GM12873 (cell line): ENCODE measurements around the gene MSANTD7.

ENCODE experiments used
- TF ChIP-seq, protein P1 (sequence below): IDR thresholded peaks from 2 replicates; pipeline ENCODE4 v1.5.1; 2012; ENCODE audit warnings: low read depth, mild to moderate bottlenecking, moderate library complexity, low read length, control low read depth; ENCODE audit not compliant: insufficient read depth; ENCODE audit errors: missing control alignments

MSANTD7 gene

DNA sequence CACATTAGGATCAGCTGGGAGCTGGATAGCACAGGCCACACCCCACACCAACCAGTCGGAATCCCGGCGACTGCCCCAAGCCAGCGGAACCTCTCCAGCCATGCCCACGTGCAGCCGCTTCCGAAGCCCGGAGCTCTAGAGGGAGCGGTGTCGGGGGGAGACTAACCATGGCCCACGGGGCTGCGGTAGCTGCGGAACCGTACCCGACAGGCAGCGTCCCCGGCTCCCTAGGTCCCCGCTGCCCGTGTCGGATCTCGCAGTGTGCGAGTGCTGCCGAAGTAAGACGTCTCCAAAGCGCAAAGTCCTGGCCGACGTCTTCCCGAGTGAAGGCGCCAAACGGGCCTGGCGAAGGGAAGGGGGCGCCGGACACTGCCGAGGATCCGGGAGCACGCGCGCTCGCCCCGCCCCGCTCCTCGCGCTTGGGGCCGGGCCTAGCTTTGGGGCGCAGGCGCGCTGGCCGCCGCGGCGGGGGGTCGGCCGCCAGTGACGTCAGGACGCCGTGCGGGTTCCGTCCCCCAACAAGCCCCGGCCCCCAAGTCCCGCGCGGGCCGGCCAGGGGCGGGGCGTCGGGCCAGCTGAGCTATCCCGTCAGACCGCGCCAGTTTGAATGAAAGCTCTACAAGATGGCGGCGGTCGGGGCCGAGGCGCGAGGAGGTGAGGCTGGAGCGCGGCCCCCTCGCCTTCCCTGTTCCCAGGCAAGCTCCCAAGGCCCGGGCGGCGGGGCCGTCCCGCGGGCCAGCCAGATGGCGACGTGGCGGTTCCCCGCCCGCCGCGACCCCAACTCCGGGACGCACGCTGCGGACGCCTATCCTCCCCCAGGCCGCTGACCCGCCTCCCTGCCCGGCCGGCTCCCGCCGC is 40.4 kb downstream of the MSANTD7 start, which contains the start of gene SUV39H2:
SUV39H2 (plus strand) TSS at position 601 of the 858 bp plus-strand sequence; CDS start at position 624, 23 bp downstream.
- TF ChIP-seq, protein P1, sequence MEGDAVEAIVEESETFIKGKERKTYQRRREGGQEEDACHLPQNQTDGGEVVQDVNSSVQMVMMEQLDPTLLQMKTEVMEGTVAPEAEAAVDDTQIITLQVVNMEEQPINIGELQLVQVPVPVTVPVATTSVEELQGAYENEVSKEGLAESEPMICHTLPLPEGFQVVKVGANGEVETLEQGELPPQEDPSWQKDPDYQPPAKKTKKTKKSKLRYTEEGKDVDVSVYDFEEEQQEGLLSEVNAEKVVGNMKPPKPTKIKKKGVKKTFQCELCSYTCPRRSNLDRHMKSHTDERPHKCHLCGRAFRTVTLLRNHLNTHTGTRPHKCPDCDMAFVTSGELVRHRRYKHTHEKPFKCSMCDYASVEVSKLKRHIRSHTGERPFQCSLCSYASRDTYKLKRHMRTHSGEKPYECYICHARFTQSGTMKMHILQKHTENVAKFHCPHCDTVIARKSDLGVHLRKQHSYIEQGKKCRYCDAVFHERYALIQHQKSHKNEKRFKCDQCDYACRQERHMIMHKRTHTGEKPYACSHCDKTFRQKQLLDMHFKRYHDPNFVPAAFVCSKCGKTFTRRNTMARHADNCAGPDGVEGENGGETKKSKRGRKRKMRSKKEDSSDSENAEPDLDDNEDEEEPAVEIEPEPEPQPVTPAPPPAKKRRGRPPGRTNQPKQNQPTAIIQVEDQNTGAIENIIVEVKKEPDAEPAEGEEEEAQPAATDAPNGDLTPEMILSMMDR: no peak

DNA sequence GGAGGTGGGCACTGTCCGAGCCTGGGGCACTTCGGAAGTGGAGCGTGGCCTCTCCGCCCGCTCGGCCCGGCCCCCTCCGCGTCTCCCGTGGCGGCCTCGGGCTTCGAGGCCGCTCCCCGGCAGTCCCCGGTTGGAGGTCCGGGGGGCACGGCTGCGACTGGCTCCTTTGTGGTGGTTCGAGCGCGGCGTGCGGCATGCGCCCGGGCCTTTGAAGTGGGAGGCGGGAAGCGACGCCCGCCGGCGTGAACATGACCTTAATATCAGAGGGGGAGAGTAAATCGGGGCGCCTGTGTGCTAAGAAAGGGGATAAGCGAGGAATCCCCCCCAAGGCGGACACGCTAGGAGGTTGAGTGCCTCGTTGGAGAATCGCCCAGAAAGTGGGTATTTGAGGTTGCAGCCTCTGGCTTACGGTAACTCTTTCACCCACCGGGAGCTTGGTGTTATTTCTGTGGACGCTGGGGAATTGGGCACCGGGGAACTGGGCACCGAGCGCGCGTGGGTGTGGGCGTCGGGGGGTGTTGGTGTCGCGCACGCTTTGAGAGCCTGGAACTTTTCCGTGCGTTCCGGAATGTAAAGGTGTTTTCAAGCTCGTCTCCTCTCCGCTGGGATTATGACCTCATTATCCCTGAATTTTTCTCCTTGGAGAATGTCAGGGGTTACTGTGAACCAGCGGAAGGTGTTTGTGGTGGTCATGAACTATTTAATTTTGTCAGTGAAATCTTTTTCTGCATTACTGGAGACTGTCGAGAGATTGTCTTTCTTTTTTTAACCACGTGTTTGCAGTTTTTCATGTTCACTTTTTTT is 41.2 kb downstream of the MSANTD7 start:
- TF ChIP-seq, protein P1: no peak

DNA sequence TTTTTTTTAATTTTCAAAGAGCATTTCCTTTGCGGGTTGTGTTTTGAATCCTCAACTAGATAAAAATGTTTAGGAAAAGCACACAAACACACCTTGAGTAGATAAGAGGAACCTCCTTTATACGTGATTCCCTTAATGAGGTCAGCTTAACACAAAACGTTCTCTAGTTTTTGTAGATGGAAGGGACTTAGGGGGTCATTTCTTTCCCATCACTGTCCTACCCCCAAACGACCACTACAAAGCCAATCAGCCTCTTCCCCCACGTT is 41.8 kb downstream of the MSANTD7 start:
- TF ChIP-seq, protein P1: no peak

DNA sequence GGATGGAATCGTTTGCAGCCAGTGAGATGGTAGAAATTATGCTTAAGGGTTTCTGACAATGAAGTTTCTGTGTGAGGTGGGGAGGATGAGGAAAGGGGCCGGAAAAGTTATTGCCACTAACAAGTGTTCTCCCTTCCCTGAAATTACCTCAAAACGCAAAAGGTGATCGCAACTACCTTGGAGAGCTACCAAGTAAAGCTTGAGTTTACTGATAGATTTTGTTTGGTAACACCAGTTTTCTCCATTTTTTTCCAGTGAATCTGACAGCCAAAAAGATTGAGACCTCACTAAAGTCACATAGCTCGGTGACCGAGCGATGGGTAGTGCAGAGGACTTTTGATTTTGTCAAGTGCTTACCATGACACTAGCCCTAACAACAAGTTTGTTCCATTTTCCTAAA is 42.1 kb downstream of the MSANTD7 start:
- TF ChIP-seq, protein P1: no peak

DNA sequence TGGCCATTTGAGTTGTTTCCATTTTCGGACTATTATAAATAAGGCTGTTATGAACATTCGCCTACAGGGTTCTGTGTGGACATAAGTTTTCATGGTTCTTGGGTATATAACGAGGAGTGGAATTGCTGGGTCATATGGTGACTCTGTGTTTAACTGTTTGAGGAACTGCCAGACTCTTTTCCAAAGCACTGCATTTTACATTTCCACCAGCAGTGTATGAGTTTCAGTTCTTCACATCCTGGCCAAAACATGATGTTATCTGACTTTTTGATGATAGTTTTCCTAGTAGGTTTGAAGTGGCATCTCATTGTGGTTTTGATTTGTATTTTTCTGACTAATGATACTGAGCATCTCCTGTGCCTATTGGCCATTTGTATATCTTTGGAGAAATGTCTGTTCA is 46.0 kb downstream of the MSANTD7 start:
- TF ChIP-seq, protein P1: no peak
